HG03175 (cell line): ENCODE results near the gene ACTA2.
A peak's percentile ranks its signal among the peaks of the same experiment; 100 is the strongest.

Experiments used
- ATAC-seq: cut with Tn5 transposase; IDR thresholded peaks from one replicate; pipeline ENCODE4 v1.9.1; 2021; ENCODE audit warnings: mild to moderate bottlenecking, moderate library complexity; ENCODE audit not compliant: unreplicated experiment

The ACTA2 gene

GRCh38 chr10:88896994-88897853, 55.3 kb downstream of the ACTA2 start:
- no peak for ATAC-seq

- ATAC-seq: no peak
Measured at GRCh38 chr10:88896372-88896993, 56.1 kb downstream of the ACTA2 start.

- peak; percentile 63 for ATAC-seq
Measured at GRCh38 chr10:88895250-88895649, 57.3 kb downstream of the ACTA2 start.

- ATAC-seq: no peak
Measured at GRCh38 chr10:88893611-88894010, 59.0 kb downstream of the ACTA2 start.

DNA sequence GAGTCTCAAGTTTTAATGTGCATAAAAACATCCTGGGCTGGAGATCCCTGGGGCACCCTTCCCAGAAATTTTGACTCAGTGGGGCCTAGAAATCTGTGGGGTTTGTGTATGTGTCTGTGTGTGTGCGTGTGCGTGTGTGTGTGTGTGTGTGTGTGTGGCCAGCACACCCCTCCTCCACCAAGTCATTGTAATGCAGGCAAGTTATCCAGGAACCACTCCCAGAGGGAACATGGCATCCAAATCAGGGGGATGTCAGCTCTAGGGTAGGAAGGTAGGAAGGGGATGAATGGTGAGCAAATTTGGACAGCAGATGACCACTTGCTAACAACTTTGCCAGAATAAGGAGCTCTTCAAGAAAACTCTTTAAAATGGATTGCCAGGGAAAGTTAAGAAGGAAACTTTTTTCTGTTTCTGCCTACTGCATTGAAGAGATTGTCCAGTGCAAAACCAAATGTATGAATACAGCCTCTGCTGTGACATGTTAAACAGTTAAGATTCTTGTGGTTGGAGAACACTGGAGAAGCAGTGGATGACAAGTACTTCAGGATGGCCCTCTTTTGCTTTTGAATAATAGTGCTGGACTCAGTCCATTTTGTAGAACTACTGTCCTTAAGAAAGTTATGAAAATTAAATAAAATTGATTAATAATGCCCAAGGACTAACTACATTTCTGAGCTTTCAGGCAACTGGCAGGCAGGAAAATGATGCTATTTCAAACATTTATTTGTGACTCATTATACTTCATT, 60.2 kb downstream of the ACTA2 start:
- ATAC-seq: no peak

- ATAC-seq: no peak
Measured at GRCh38 chr10:88890681-88891381, 61.7 kb downstream of the ACTA2 start.

DNA sequence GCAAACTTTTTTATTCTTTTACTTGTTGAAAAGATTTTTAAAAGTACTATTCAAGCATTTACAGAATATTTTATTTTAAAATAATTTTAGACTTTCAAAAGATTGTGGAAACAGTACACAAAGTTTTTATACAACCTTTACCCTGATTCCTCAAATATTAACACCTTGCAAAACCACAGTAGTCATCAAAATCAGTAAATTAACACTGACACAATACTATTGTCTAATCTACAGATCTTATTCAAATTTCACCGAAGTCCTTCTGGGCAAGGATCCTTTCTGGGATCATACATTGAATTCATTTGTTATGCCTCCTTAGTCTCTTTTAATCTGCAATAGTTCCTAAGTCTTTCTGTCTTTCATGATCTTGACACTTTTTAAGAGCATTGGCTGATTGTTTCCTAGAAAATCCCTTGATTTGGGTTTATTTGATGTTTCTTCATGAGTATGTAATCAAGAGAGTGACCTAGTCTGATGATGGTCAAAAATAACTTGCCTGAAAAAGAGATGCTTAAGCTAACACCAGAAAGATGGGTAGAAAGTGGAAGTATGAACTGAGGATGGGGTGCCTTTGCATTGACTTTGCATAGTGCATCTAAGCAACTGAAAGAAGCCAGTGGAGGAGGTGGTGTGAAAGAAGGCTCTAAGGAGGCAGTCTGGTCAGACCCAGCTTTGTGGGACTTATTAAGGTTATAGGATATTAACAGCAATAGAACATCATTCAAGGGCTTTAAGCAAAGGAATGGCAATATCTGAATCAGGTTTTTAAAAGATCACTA, 62.8 kb downstream of the ACTA2 start:
- peak; percentile 73 for ATAC-seq

- no peak for ATAC-seq
Measured at GRCh38 chr10:88888810-88889445, 63.6 kb downstream of the ACTA2 start.

DNA sequence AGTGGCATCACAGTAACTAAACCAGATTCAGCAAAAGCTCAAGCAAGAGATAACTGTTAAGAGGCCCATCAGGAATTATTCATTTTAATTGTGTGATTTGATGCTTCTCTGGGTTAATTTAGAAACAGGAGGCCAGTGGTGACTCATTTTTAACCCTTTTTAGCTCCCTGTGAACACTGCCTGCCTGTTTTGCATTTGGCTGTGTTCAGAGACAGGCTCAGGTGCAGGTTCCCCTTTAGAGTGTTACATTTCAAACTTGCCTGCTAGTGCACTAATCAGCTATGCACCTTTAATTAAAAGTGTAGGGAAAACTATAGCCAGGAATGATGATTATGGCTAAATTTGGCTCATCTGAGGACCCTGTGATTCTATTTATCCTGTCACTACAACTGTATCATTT, 66.0 kb downstream of the ACTA2 start:
- peak; percentile 64 for ATAC-seq
